HEK293 (cell line): ENCODE data around the gene PEX11G.

Experiments used
- EGR2 ChIP-seq: fragments of 450-650 bp; formaldehyde crosslinking; IDR thresholded peaks from 2 replicates; pipeline ENCODE4 v1.5.1; 2016; ENCODE audit warnings: low read depth, missing biosample characterization, missing genetic modification characterization
- KLF1 ChIP-seq: fragments of 450-650 bp; formaldehyde crosslinking; IDR thresholded peaks from 2 replicates; pipeline ENCODE4 v1.5.1; 2016; ENCODE audit warnings: missing biosample characterization, missing genetic modification characterization
- KLF16 ChIP-seq: fragments of 450-650 bp; formaldehyde crosslinking; IDR thresholded peaks from 2 replicates; pipeline ENCODE4 v1.5.1; 2017; ENCODE audit warnings: missing biosample characterization, missing genetic modification characterization
- MZF1 ChIP-seq: fragments of 450-650 bp; formaldehyde crosslinking; IDR thresholded peaks from 2 replicates; pipeline ENCODE4 v1.5.1; 2017; ENCODE audit warnings: missing biosample characterization, missing genetic modification characterization, borderline replicate concordance
- ZBTB17 ChIP-seq: fragments of 450-650 bp; formaldehyde crosslinking; IDR thresholded peaks from 2 replicates; pipeline ENCODE4 v1.5.1; 2016; ENCODE audit warnings: missing biosample characterization, missing genetic modification characterization
- ZBTB20 ChIP-seq: fragments of 450-650 bp; formaldehyde crosslinking; IDR thresholded peaks from 2 replicates; pipeline ENCODE4 v1.5.1; 2016; ENCODE audit warnings: missing biosample characterization, missing genetic modification characterization
- ZBTB21 ChIP-seq: fragments of 450-650 bp; formaldehyde crosslinking; IDR thresholded peaks from 2 replicates; pipeline ENCODE4 v1.5.1; 2017; ENCODE audit warnings: missing biosample characterization, missing genetic modification characterization
- ZBTB8A ChIP-seq: fragments of 450-650 bp; formaldehyde crosslinking; IDR thresholded peaks from 2 replicates; pipeline ENCODE4 v1.5.1; 2016; ENCODE audit warnings: missing biosample characterization, missing genetic modification characterization
- ZNF112 ChIP-seq: fragments of 450-650 bp; formaldehyde crosslinking; IDR thresholded peaks from 2 replicates; pipeline ENCODE4 v1.5.0; 2017; ENCODE audit warnings: missing biosample characterization, missing genetic modification characterization
- ZNF114 ChIP-seq: fragments of 450-650 bp; formaldehyde crosslinking; IDR thresholded peaks from 2 replicates; pipeline ENCODE4 v1.5.0; 2017; ENCODE audit warnings: missing biosample characterization, missing genetic modification characterization
- ZNF132 ChIP-seq: fragments of 450-650 bp; formaldehyde crosslinking; IDR thresholded peaks from 2 replicates; pipeline ENCODE4 v1.5.1; 2017; ENCODE audit warnings: missing biosample characterization, missing genetic modification characterization, borderline replicate concordance
- ZNF146 ChIP-seq: fragments of 450-650 bp; formaldehyde crosslinking; IDR thresholded peaks from 2 replicates; pipeline ENCODE4 v1.5.1; 2016; ENCODE audit warnings: missing biosample characterization, missing genetic modification characterization
- ZNF221 ChIP-seq: fragments of 450-650 bp; formaldehyde crosslinking; IDR thresholded peaks from 2 replicates; pipeline ENCODE4 v1.5.1; 2017; ENCODE audit warnings: missing biosample characterization, missing genetic modification characterization, borderline replicate concordance
- ZNF223 ChIP-seq: fragments of 450-650 bp; formaldehyde crosslinking; IDR thresholded peaks from 2 replicates; pipeline ENCODE4 v1.5.1; 2016; ENCODE audit warnings: missing biosample characterization, missing genetic modification characterization
- ZNF37A ChIP-seq: fragments of 450-650 bp; IDR thresholded peaks from 2 replicates; pipeline ENCODE4 v1.5.1; 2018; ENCODE audit warnings: missing biosample characterization, missing genetic modification characterization
- ZNF449 ChIP-seq: fragments of 450-650 bp; formaldehyde crosslinking; IDR thresholded peaks from 2 replicates; pipeline ENCODE4 v1.5.1; 2017; ENCODE audit warnings: missing biosample characterization, mild to moderate bottlenecking, missing genetic modification characterization, moderate library complexity
- ZNF510 ChIP-seq: fragments of 450-650 bp; formaldehyde crosslinking; IDR thresholded peaks from 2 replicates; pipeline ENCODE4 v1.5.1; 2018; ENCODE audit warnings: mild to moderate bottlenecking, missing genetic modification characterization, missing biosample characterization; ENCODE audit not compliant: insufficient replicate concordance
- ZNF521 ChIP-seq: fragments of 450-650 bp; formaldehyde crosslinking; IDR thresholded peaks from 2 replicates; pipeline ENCODE4 v1.5.1; 2017; ENCODE audit warnings: missing biosample characterization, mild to moderate bottlenecking, missing genetic modification characterization
- ZNF530 ChIP-seq: fragments of 450-650 bp; formaldehyde crosslinking; IDR thresholded peaks from 2 replicates; pipeline ENCODE4 v1.5.1; 2016; ENCODE audit warnings: low read depth, missing biosample characterization, missing genetic modification characterization
- ZNF560 ChIP-seq: fragments of 450-650 bp; formaldehyde crosslinking; IDR thresholded peaks from 2 replicates; pipeline ENCODE4 v1.5.1; 2017; ENCODE audit warnings: missing biosample characterization, missing genetic modification characterization, borderline replicate concordance
- ZNF585B ChIP-seq: fragments of 450-650 bp; formaldehyde crosslinking; IDR thresholded peaks from 2 replicates; pipeline ENCODE4 v1.5.1; 2016; ENCODE audit warnings: missing biosample characterization, missing genetic modification characterization
- ZNF610 ChIP-seq: fragments of 450-650 bp; formaldehyde crosslinking; IDR thresholded peaks from 2 replicates; pipeline ENCODE4 v1.5.1; 2016; ENCODE audit warnings: missing biosample characterization, missing genetic modification characterization, borderline replicate concordance
- ZNF626 ChIP-seq: fragments of 450-650 bp; sonication (Bioruptor Pico); formaldehyde crosslinking; IDR thresholded peaks from 2 replicates; pipeline ENCODE4 v1.5.1; 2018; ENCODE audit warnings: missing biosample characterization, missing genetic modification characterization, inconsistent platforms
- ZNF776 ChIP-seq: fragments of 450-650 bp; formaldehyde crosslinking; IDR thresholded peaks from 2 replicates; pipeline ENCODE4 v1.5.0; 2017; ENCODE audit warnings: missing biosample characterization, missing genetic modification characterization, borderline replicate concordance
- ZNF785 ChIP-seq: fragments of 450-650 bp; formaldehyde crosslinking; IDR thresholded peaks from 2 replicates; pipeline ENCODE4 v1.5.1; 2016; ENCODE audit warnings: missing biosample characterization, missing genetic modification characterization
- ZNF830 ChIP-seq: fragments of 450-650 bp; IDR thresholded peaks from 2 replicates; pipeline ENCODE4 v1.5.0; 2018; ENCODE audit warnings: missing biosample characterization, missing genetic modification characterization, low read depth, mild to moderate bottlenecking, moderate library complexity
- TF ChIP-seq, protein P1 (sequence below): fragments of 450-650 bp; formaldehyde crosslinking; IDR thresholded peaks from 2 replicates; pipeline ENCODE4 v1.5.1; 2016; ENCODE audit warnings: missing biosample characterization, missing genetic modification characterization, borderline replicate concordance
- TF ChIP-seq, protein P2 (sequence below): fragments of 450-650 bp; formaldehyde crosslinking; IDR thresholded peaks from 2 replicates; pipeline ENCODE4 v1.5.1; 2016; ENCODE audit warnings: missing biosample characterization, missing genetic modification characterization
- TF ChIP-seq, protein P3 (sequence below): fragments of 450-650 bp; formaldehyde crosslinking; IDR thresholded peaks from 2 replicates; pipeline ENCODE4 v1.5.1; 2016; ENCODE audit warnings: missing biosample characterization, missing genetic modification characterization

Gene PEX11G

DNA sequence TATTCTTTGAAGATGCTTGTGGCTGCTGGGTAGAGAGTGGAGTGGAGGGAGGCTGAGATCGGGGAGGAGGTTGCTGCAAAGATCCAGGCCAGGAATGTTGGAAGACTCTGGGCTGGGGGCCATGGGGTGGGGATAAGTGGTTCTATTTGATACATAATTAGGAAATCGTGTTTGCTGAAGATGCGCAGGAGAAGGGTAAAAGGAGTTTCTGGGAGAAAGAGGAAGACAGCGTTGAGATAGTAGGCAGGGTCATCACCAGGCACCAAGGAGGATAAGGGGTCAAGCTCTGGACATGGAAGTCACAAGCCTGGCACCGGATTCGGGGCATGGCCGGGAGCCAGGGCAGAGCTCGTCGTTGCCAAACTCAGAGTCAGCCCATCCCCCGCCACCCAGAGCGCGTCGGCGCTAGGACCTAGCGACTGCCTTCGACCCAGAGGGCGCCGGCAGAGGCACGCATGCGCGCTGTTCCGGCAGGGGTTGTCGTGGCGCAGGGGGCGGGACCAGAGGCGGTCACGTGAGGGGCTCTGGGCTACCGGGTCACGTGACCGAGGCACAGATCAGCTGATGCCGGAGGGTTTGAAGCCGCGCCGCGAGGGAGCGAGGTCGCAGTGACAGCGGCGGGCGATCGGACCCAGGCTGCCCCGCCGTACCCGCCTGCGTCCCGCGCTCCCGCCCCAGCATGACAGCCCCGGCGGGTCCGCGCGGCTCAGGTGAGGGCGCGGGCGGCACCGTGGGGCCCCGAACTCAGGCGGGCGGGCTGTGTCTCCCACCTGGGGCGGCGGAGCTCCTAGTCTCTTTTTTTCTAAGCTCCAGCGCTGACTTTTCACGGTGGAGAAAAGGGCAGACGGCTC is 33.5 kb upstream of the PEX11G start, which contains the start of gene MCOLN1 (continued):
- TF ChIP-seq ZNF610 (tag by site-specific recombination) (peak; percentile 85), ZNF585B (no peak), ZBTB21 (peak; percentile 72), ZNF530 (tag by site-specific recombination) (no peak), ZNF132 (tag by site-specific recombination) (no peak), ZNF830 (tag by site-specific recombination) (no peak), ZNF223 (tag by site-specific recombination) (no peak; the same call in 1 of the 2 replicates), ZNF112 (no peak), ZBTB20 (tag by site-specific recombination) (peak; percentile 73), MZF1 (tag by site-specific recombination) (no peak), ZNF221 (peak; percentile 45; the same call in 1 of the 2 replicates), ZNF510 (tag by site-specific recombination) (no peak), ZNF785 (peak; percentile 58; the same call in 1 of the 2 replicates), ZBTB8A (tag by site-specific recombination) (peak; percentile 73), ZNF37A (no peak; the same call in 1 of the 2 replicates), ZNF560 (tag by site-specific recombination) (no peak), ZBTB17 (tag by site-specific recombination) (peak; percentile 94), ZNF114 (tag by site-specific recombination) (no peak), ZNF776 (no peak), KLF16 (tag by site-specific recombination) (peak; percentile 98), ZNF146 (tag by site-specific recombination) (peak; percentile 19; the same call in 1 of the 2 replicates), ZNF449 (tag by site-specific recombination) (no peak), KLF1 (peak; percentile 72), ZNF626 (tag by site-specific recombination) (no peak), EGR2 (tag by site-specific recombination) (0 out of 2 replicates have a peak, but pooled peaks have one; percentile 31), ZNF521 (no peak)
- TF ChIP-seq, protein P1, sequence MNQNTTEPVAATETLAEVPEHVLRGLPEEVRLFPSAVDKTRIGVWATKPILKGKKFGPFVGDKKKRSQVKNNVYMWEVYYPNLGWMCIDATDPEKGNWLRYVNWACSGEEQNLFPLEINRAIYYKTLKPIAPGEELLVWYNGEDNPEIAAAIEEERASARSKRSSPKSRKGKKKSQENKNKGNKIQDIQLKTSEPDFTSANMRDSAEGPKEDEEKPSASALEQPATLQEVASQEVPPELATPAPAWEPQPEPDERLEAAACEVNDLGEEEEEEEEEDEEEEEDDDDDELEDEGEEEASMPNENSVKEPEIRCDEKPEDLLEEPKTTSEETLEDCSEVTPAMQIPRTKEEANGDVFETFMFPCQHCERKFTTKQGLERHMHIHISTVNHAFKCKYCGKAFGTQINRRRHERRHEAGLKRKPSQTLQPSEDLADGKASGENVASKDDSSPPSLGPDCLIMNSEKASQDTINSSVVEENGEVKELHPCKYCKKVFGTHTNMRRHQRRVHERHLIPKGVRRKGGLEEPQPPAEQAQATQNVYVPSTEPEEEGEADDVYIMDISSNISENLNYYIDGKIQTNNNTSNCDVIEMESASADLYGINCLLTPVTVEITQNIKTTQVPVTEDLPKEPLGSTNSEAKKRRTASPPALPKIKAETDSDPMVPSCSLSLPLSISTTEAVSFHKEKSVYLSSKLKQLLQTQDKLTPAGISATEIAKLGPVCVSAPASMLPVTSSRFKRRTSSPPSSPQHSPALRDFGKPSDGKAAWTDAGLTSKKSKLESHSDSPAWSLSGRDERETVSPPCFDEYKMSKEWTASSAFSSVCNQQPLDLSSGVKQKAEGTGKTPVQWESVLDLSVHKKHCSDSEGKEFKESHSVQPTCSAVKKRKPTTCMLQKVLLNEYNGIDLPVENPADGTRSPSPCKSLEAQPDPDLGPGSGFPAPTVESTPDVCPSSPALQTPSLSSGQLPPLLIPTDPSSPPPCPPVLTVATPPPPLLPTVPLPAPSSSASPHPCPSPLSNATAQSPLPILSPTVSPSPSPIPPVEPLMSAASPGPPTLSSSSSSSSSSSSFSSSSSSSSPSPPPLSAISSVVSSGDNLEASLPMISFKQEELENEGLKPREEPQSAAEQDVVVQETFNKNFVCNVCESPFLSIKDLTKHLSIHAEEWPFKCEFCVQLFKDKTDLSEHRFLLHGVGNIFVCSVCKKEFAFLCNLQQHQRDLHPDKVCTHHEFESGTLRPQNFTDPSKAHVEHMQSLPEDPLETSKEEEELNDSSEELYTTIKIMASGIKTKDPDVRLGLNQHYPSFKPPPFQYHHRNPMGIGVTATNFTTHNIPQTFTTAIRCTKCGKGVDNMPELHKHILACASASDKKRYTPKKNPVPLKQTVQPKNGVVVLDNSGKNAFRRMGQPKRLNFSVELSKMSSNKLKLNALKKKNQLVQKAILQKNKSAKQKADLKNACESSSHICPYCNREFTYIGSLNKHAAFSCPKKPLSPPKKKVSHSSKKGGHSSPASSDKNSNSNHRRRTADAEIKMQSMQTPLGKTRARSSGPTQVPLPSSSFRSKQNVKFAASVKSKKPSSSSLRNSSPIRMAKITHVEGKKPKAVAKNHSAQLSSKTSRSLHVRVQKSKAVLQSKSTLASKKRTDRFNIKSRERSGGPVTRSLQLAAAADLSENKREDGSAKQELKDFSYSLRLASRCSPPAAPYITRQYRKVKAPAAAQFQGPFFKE (tag by site-specific recombination) = no peak
- TF ChIP-seq, protein P2, sequence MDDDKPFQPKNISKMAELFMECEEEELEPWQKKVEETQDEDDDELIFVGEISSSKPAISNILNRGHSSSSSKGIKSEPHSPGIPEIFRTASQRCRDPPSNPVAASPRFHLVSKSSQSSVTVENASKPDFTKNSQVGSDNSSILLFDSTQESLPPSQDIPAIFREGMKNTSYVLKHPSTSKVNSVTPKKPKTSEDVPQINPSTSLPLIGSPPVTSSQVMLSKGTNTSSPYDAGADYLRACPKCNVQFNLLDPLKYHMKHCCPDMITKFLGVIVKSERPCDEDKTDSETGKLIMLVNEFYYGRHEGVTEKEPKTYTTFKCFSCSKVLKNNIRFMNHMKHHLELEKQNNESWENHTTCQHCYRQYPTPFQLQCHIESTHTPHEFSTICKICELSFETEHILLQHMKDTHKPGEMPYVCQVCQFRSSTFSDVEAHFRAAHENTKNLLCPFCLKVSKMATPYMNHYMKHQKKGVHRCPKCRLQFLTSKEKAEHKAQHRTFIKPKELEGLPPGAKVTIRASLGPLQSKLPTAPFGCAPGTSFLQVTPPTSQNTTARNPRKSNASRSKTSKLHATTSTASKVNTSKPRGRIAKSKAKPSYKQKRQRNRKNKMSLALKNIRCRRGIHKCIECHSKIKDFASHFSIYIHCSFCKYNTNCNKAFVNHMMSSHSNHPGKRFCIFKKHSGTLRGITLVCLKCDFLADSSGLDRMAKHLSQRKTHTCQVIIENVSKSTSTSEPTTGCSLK (tag by site-specific recombination) = no peak
- TF ChIP-seq, protein P3, sequence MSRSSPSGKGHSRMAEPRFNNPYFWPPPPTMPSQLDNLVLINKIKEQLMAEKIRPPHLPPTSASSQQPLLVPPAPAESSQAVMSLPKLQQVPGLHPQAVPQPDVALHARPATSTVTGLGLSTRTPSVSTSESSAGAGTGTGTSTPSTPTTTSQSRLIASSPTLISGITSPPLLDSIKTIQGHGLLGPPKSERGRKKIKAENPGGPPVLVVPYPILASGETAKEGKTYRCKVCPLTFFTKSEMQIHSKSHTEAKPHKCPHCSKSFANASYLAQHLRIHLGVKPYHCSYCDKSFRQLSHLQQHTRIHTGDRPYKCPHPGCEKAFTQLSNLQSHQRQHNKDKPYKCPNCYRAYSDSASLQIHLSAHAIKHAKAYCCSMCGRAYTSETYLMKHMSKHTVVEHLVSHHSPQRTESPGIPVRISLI = no peak
